ENCODE measurements around the gene RPS16. TPM values are rescaled to one million over a fixed set of nuclear protein-coding genes. Genes with fewer than 3 reads are reported as not detected.

RPS16 gene
- total and polyA plus RNA-seq, 2 experiments from 2014 or later = 207 to 1,901 TPM

- Histone ChIP-seq H3K36me3 (ENCODE audit: insufficient read depth) (peaks cover 11% of the 10 kb centered on the region; the same call in 1 of the 2 replicates), H4K20me1 (replicated peaks; ENCODE audit: insufficient read depth) (peaks cover 14% of the 10 kb centered on the region; the same call in 1 of the 2 replicates), H3K4me2 (no peak overlapping the region), H3K27me3 (ENCODE audit: insufficient read depth) (no peaks in the 10 kb centered on the region), H3K4me3 (no peak overlapping the region), H3F3A (replicated peaks; ENCODE audit: low read depth) (peaks cover 13% of the 10 kb centered on the region; the same call in 1 of the 2 replicates), H2AFZ (no peak overlapping the region), H3K9me2 (ENCODE audit: insufficient read depth) (no peaks in the 10 kb centered on the region), H3K4me1 (ENCODE audit: insufficient read depth) (peaks cover 10% of the 10 kb centered on the region; the same call in 1 of the 2 replicates), H3K27ac (ENCODE audit: low read depth) (no peak overlapping the region), H3K79me2 (replicated peaks; ENCODE audit: insufficient read depth) (peaks cover 10% of the 10 kb centered on the region)
- Mint-ChIP-seq H3K4me3 (no peak overlapping the region), H3K4me1 (peaks cover 15% of the 10 kb centered on the region), H3K27me3 (ENCODE audit: insufficient read depth, low read depth, poor library complexity) (peaks cover 13% of the 10 kb centered on the region), H3K9me3 (no peaks in the 10 kb centered on the region; the same call in 2 of the 3 replicates), H3K27ac (no peak overlapping the region), H3K36me3 (ENCODE audit: low read depth) (peaks cover 75% of the 10 kb centered on the region)
- ATAC-seq (no peak), DNase-seq (ENCODE audit: low spot score) (no peak)
- TF ChIP-seq NANOG (IDR thresholded peaks at IDR 0.05; ENCODE audit: borderline replicate concordance) = no peak
- TF ChIP-seq EZH2 (IDR thresholded peaks at IDR 0.05; ENCODE audit: low read depth, unreplicated experiment) = no peak
- no peak for TF ChIP-seq ZNF331 (CRISPR knock-in tag; IDR thresholded peaks at IDR 0.05; ENCODE audit: low read depth)
- TF ChIP-seq CTCF (conservative IDR thresholded peaks at IDR 0.05; ENCODE audit: low read depth in 2 of 2) = no peak
- no peak for TF ChIP-seq JUNB (IDR thresholded peaks at IDR 0.05; ENCODE audit: unreplicated experiment)
- TF ChIP-seq POLR2AphosphoS5 (IDR thresholded peaks at IDR 0.05; ENCODE audit: low read depth) = no peak
- no peak for TF ChIP-seq ETS1 (IDR thresholded peaks at IDR 0.05)
- TF ChIP-seq REST (IDR thresholded peaks at IDR 0.05; ENCODE audit: unreplicated experiment) = no peak
- TF ChIP-seq EZH2phosphoT487 (IDR thresholded peaks at IDR 0.05; ENCODE audit: unreplicated experiment) = no peak
- TF ChIP-seq ZNF462 (CRISPR knock-in tag; IDR thresholded peaks at IDR 0.05) = no peak
- no peak for TF ChIP-seq ZNF114 (CRISPR knock-in tag; IDR thresholded peaks at IDR 0.05)
- TF ChIP-seq STAT1 (IDR thresholded peaks at IDR 0.05; ENCODE audit: unreplicated experiment) = no peak
These were observed 16.7 kb downstream of the RPS16 start for GRCh38 chr19:39419003-39419402.

All from GM23338 (cell line).